HG02970 (cell line): ENCODE data around the gene KIF21A.

ENCODE experiments used
- ATAC-seq: cut with Tn5 transposase; IDR thresholded peaks from one replicate; pipeline ENCODE4 v1.9.1; 2021; ENCODE audit warnings: mild to moderate bottlenecking, moderate library complexity, moderate number of reproducible peaks; ENCODE audit not compliant: unreplicated experiment, low FRiP score

KIF21A gene

DNA sequence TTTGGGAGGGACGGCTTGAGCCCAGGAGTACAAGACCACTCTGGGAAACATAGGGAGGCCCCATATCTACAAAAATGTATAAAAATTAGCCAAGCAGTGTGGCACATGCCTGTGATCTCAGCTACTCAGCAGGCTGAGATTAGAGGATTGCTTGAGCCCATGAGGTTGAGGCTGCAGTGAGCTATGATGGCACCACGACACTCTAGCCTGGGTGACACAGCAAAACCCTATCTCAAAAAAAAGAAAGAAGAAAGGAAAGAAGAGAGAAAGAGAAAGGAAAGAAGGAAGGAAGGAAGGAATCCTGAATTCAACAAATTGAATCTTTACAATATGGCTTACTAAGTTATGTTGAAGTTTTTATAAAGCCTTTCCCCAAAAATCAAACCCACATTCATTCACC lies 2.1 kb downstream of the KIF21A start:
- no peak for ATAC-seq

DNA sequence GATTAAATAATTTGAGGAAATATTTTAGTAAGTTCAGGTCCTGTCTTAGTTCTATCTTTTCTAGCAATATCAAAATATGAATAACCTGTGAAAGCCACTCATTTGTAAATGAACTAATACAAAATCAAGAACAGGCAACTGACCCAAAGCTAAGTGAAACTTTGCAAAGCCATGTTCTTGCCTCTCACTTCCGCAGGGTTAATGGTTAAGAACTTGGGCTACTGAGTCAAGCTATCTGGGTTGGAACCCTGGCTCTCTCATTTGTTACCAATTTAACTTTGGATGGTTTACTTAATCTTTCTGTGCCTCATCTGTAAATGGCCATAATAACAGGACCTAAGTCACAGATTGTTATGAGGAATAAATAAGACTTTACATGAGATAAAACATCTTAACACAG lies 2.8 kb downstream of the KIF21A start:
- ATAC-seq = no peak

DNA sequence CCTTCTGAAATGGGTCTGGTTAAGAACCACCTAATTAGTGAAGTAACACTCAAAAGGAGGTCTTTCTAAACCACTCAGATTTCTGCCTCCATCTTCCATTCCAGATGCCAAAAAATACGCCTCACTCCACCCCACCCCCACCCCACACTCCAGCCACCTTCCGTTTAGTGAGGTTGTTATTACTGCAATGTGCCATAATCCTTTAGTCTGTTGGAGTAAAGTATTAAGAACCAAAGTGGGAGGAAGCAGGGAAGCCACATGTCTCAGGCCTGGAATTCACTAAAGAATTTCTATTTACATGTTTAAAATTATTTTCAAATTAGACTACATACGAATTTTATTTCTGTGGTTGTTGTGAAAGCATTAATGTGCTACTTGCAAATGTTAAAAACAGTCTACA lies 7.4 kb downstream of the KIF21A start:
- ATAC-seq = no peak

DNA sequence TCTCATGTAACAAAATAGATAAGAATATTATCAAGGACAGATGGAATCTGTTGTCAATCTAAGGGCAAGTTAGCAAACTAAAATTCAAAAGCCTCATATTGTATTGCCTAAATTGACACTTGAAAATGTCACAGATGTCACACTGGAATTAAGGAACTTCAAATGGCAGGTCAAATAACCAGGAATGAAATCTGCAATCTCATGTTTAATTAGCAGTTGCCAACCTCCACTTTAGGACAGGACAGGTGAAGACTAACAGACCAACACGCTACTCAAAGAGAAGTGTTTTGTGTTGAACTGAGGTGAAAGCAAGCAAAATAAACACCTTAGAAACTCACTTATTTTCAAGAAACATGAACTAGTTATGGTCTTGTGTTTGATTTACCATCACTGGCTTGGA lies 11.1 kb downstream of the KIF21A start:
- no peak for ATAC-seq

DNA sequence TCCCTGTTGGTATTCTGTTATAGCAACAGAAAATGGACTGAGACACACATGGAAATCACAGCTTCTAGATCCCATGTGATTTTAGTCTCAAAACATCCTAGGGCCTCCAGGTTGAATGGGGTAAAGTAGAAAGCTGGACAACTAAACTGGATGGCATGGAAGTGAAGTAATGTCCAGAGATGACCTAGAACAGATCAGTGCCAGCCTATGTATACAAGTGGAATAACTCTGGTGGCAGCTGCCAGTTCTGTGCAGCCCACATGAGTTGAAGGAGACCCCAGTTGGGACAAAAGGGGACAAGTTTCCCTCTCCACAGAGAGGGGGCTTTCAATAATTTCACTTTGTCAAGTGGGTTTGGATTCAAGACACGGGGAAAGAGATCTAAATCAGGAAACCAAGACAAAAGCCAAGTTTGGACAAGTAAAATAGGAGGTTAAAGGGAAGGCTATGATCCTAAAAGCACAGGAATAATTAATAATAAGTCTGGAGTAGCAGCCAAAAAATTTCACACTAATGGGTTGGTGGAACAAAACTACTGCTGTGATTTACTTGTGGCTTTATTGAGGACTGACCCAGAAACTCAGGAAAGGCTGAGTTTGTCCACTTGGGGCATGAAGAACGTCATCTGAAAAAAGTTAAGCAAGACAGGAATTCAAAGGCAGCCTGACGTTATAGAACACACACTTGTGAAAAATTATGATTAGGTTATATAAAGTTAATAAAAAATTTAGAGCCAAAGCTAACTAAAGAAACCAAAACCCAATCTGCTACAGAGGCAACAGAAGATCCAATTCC lies 11.7 kb downstream of the KIF21A start:
- no peak for ATAC-seq

DNA sequence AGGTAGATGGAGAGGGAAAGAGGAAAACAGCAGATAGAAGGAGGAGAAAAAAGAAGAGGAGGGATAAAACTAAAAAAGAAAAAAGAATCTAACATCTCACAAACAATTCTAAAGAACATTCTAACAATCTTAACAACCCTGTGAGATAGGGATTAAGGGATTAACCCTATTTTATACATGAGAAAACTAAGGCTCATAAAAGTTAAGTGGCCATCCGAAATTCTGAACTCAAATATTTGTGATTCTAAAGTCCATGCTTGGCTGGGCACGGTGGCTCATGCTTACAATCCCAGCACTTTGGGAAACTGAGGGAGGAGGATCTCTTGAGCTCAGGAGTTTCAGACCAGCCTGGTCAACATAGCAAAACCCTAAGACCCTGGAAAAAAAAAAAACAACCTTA lies 13.1 kb downstream of the KIF21A start:
- no peak for ATAC-seq

DNA sequence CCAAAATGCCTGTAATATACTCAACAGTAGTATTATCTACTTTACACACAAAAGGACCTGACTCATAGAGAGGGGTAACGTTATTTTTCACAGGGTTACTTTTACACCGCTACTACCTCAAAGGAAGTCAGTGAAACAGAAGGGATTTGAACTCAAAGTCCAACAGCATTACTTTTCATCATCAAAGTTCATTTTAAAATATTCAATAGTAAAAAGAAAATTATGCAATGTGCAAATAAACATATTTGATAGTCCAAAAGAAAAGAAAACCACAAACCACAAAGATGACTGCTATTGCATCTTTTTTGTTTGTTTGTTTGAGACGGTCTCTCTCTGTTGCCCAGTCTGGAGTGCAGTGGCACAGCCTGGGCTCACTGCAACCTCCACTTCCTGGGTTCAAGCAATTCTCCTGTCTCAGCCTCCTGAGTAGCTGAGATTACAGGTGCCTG lies 15.5 kb downstream of the KIF21A start:
- no peak for ATAC-seq

DNA sequence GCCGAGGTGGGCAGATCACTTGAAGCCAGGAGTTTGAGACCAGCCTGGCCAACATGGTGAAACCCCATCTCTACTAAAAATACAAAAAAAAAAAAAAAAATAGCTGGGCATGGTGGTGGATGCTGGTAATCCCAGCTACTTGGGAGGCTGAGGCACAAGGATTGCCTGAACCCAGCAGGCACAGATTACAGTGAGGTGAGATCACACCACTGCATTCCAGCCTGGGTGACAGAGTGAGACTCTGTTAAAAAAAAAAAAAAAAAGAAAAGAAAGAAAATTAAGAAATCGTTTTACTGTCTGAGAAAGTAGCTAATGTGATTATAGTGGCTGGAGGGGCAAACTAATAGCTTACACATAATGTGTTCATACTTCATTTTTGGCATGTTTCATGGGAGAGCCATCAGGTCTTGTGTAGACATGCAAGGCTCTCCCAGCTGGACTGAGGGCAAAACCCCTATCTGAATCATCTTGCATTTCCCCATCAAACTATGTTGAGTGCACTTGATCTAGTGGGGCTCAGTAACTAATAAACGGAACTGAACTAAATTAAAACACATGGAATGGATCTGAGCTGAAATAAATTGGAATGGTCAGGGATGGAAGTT lies 16.2 kb downstream of the KIF21A start:
- no peak for ATAC-seq

DNA sequence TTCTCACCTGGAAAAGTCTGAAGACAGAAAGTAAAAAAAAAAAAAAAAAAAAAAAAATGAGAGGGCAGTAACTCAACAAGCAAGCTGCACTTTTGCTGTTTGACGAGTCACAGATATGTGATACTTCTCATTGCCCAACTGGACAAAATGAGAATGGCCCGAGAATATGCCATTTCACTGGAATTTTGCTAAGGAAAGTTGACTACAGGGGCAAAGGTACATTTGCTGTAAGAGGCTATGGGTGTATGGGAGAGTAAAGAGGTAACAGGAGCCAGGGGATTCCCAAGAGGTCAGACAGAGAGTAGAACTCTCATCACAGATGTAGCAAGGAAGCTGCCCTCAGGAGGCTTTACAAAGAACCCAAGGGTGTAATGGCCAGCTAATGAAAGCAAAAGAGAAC lies 22.9 kb downstream of the KIF21A start:
- no peak for ATAC-seq

DNA sequence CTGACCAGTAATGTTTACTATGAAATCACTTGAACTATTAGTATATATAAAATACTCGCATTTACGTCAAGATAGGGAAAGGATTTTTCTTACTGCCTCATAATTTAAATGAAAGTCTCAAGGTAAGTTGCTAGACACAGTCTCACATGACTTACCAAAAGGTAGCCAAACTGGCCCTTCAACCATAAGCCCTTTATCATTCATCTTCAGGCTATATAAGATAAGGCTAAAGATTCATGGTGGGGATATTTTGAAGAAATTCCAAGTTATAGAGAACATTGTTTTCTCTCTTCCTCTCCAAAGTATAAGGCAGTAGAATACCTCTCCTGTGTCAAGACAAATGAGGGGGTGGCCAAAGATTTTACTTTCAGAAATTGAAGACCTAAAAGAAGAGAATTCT lies 23.4 kb downstream of the KIF21A start:
- no peak for ATAC-seq

DNA sequence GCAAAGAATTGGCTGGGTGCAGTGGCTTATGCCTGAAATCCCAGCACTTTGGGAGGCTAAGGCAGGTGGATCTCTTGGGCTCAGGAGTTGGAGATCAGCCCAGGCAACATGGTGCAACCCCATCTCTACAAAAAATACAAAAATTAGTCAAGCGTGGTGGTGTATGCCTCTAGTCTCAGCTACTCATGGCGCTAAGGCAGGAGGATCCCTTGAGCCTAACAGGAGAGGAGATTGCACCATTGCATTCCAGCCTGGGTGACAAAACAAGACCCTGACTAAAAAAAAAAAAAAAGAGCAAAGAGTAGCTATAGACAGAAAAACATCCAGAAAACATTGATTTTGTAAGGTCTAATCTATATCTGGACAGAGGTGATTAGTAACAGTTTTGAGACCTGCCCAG lies 25.0 kb downstream of the KIF21A start:
- ATAC-seq = no peak

DNA sequence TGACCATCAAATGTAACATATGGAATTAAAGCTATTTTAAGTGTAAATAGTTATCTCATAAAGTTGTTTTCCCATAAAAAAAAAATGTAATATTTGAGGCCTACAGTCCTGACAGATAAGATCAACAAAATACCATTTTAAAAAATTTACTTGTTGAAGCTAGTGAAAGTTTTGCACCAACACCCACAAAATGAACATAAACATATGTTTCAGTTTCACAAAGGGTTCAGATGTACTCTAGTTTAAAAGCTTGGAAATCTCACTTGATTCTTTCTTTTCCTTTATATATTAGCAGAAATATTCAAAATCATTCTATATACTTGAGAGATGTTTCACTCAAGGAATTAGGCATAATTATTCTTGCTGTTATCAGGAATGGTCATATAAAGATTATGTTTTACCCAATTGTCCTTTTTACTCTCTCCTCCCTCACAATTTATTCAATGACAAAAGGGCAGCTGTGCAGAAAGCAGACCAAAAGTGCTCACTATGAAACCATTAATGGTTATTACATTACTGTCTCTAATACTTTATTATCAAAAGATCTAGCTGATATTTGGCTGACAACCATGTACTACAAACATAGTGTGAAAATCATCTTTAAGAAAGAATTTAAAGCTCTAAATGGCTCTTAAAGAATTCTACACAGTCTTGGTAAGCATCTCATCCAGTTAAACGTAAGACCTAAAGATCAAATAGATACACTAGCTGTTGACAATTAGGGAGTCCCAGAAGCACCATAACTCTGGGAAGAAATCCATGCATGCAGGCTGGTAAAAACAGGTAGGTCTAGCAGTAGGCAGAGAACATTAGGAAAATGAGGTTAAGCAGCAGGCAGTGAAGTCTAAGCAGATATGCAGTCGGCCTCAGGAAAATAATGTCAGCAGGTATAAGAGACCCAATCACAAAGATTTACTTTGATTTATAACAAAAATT lies 28.8 kb downstream of the KIF21A start:
- ATAC-seq = no peak

DNA sequence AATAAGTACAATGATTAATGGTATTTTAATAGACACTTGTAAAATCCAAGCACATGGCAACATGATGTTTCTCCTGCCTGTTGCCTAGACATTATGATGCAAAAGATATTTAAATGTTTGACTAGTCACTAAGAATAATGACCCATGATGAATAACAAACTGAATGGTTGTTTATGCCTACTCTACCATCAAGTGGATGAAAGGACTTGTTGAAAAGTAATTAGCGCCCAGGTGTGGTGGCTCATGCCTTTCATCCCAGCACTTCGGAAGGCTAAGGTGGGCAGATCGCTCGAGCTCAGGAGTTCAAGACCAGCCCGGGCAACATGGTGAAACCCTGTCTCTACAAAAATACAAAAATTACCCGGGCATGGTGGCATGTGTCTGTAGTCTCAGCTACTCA lies 30.7 kb downstream of the KIF21A start:
- ATAC-seq = no peak

DNA sequence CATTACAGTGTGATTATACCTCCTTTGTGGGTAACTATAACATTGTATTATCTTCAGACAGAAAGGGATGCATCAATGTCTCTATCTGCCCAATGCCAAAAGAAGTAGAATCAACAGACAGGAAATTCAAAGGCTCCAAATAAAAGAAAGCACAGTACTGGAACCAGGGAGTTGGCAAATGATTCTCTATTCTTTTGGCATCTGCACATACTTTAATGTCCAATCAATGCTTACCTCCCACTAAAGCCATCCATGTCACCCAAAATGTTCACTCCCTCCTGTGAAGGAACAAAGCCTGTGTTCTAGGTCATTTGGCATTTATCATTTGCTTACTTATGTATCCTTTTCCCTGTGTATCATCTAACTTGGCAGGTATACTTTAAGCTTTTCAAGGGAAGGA lies 36.7 kb downstream of the KIF21A start:
- ATAC-seq = no peak

DNA sequence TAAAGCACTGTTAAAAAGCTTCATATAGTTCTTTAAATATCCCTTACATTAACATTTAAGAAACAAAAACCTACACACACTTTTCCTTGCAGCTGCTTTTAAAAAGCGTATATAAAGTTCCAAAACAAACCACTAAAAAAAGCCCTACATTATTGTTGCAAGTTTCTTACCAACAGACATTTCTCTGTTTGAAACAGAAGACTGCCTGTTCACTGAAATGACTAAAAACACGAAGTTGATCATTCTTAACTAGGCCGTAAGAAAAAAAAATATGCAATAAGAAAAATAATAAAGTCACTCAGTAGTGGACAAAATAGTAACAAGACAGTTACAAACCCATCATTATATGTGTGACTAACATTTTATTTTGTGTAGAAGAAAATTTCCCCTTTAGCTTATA lies 37.3 kb downstream of the KIF21A start:
- no peak for ATAC-seq

DNA sequence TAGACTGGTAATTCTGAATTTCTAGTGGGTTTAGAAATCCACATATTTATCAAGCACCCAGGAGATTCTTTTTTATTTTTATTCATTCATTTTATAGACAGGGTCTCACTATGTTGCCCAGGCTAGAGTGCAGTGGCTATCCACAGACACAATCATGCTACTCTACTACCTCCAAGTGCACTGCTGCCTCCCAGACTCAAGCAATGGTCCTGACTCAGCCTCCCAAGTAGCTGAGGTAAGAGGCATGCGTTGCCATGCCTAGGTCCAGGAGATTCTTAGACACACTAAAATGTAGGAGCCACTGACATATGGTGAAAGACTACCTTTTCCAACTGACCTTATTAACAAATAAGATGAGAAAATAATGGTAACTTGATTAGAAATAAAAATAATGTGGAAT lies 38.9 kb downstream of the KIF21A start:
- no peak for ATAC-seq

DNA sequence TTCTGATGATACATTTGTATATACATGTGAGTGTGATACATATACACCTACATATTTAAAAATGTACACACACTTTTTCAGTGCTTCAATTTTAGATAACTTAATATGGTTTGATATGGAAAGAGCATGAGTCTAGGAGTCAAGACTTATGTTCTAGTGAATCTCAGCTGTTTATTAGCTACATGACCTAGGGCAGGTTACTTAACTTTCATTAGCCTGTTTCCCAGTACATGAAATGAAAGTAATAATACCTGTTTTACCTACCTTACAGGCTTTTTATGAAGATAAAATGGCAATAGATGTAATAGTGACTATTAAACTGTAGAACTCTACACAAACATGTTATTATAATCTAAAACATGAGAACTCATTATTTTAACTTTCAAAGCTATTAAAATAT lies 39.5 kb downstream of the KIF21A start:
- ATAC-seq = no peak

DNA sequence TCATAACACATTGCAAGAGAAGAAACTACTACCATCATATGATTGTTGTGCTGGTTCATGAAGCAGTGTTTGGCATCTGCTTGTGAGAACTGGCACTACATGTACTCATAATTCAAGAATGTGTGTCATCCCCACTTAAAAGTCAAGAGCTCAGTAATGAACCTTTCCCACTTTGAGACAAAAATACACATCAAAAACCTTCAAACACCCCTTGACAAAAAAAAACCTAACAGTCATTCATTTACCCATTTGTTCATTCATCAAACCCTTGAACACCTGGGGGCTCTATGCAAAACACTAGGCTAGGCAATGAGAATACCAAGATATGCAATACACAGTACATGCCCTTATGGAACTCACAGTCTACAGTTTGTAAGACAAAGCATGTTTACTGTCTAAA lies 40.0 kb downstream of the KIF21A start:
- ATAC-seq = no peak

DNA sequence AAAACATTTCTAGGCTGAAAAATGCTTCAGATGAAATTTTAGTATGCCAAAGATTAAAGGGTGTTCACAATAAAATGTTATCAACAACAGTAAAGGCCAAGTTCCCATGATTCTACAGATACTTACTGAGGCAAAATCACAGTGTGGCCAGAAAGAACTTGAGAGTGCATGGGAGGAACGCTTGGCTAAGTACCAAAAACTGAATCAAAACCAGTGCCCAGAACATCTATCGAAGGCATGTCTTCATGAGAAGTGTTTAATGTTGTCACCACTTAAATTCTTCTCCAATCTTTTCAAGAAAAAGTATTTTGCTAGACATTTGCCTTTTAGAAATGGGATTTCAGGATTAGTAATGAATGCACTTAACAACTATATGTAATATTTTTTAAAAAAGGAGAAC lies 41.5 kb downstream of the KIF21A start:
- ATAC-seq = no peak

DNA sequence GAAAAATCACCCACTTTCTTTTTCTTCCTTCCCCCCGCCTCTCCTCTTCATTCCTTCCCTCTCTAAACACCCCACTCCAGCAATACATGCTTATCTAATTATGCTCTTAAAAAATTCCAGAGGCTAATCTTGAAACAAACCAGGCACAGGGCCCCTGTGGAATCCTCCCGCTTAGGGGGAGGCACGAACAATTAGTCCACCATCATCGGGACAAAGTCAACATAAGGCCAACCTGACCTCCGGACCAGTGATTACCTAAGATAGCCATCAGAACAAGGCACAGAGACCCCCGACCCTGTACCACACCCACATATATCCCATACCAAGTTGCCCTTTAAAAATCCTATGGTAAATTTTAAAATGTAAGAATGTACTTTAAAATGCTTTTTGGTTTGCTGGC lies 47.1 kb downstream of the KIF21A start:
- ATAC-seq = no peak

DNA sequence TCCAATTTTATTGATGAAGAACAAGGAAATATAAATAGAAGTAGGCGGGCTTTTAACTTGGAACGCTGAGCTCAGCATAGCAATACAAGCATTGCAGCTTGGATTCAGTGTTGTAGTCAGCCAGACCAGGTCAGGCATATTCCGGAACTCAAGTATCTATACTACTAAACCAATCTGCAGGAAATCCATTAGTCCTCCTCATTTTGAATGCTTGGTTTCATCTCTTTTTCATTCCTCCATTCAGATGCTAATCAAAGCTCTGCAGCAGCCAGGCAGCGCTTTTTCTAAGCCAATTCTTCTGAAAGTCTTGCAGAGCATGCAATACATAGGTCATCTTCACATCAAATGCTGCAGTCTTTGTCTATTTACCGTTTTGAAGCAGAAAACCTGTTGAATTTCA lies 49.0 kb downstream of the KIF21A start:
- ATAC-seq = no peak
